Ovary (tissue), 1 donor: Measurements from ENCODE around the gene MAML2.

Source experiments
- EP300 ChIP-seq: sonication (generic); formaldehyde crosslinking; IDR thresholded peaks from one replicate; pipeline ENCODE4 v1.6.1; 2017; ENCODE audit warnings: antibody characterized with exemption
- POLR2A ChIP-seq: fragments of 450-650 bp; IDR thresholded peaks from one replicate; pipeline ENCODE4 v1.6.1; 2017; ENCODE audit warnings: antibody characterized with exemption, mild to moderate bottlenecking, moderate library complexity

GRCh38 chr11:96384156-96384555 is 41.2 kb upstream of the MAML2 start:
- TF ChIP-seq EP300 (no peak), POLR2A (no peak)
